Esophagus muscularis mucosa (tissue), 4 donors: ENCODE data around the gene RAB37. TPM values are rescaled to one million over a fixed set of nuclear protein-coding genes. Genes with fewer than 3 reads are reported as not detected.

Source experiments
- DNase-seq: peaks from one replicate; pipeline ENCODE4 v3.0.0-alpha.2; 2017; ENCODE audit errors: extremely low spot score
- H3K27ac ChIP-seq, 4 donors: fragments of 200-600 bp; sonication (generic); replicated peaks in 1 of 4; 1 replicate in 3 of 4; 2 replicates in 1 of 4; pipeline ENCODE4 v1.5.1; 2016 to 2019; ENCODE audit warnings: mild to moderate bottlenecking in 1 of 4
- H3K27me3 ChIP-seq, 4 donors: fragments of 200-600 bp; sonication (generic); one replicate each; pipeline versions ENCODE4 v1.5.1 to v1.6.0; 2016 to 2019
- H3K36me3 ChIP-seq, 4 donors: fragments of 200-600 bp; sonication (generic); one replicate each; pipeline ENCODE4 v1.5.1; 2016 to 2019
- H3K4me1 ChIP-seq, 4 donors: fragments of 200-600 bp; sonication (generic); one replicate each; pipeline ENCODE4 v1.5.1; 2016 to 2019
- H3K4me3 ChIP-seq, 4 donors: fragments of 200-600 bp; sonication (generic); 1 replicate in 2 of 4; 2 replicates in 2 of 4; pipeline ENCODE4 v1.5.1; 2016 to 2019; ENCODE audit warnings: mild to moderate bottlenecking in 4 of 4, moderate library complexity in 1 of 4
- H3K9me3 ChIP-seq, 4 donors: fragments of 200-600 bp; sonication (generic); 1 replicate in 3 of 4; 2 replicates in 1 of 4; pipeline ENCODE4 v1.5.1; 2016 to 2019
- EP300 ChIP-seq: sonication (generic); formaldehyde crosslinking; IDR thresholded peaks from one replicate; pipeline ENCODE4 v1.6.1; 2017; ENCODE audit warnings: antibody characterized with exemption
- POLR2A ChIP-seq: fragments of 450-650 bp; IDR thresholded peaks from one replicate; pipeline ENCODE4 v1.6.1; 2017; ENCODE audit warnings: antibody characterized with exemption, moderate library complexity, mild to moderate bottlenecking, low read depth
- POLR2AphosphoS5 ChIP-seq, 2 donors: sonication (generic); formaldehyde crosslinking; IDR thresholded peaks; one replicate each; pipeline ENCODE4 v1.6.1; 2017; ENCODE audit warnings: antibody characterized with exemption in 2 of 2
- WGBS: methylation state at CpG from one replicate; pipeline ENCODE4 v1.1.5; 2018; 5-methylcytosine and 5-hydroxymethylcytosine counted together
- intact Hi-C: fragments of 100-400 bp; cut with DNase I; formaldehyde crosslinking; loops from one replicate; pipeline ENCODE4 v1.15.1; 2023
- total RNA-seq, 4 donors: library from RNA; depleted of rRNA; stranded (reverse); fragments of >200 nt; gene quantifications; one replicate each; pipeline versions ENCODE4 v1.1.0 to v1.2.1, GENCODE V29; 2016
- TF ChIP-seq, protein P1 (sequence below), 3 experiments: fragments of 200-600 bp in 2 of 3; fragments of 450-650 bp in 1 of 3; sonication (generic) in 2 of 3; IDR thresholded peaks; one replicate each; pipeline ENCODE4 v1.5.1; 2017 to 2019; ENCODE audit warnings: antibody characterized with exemption in 3 of 3, mild to moderate bottlenecking in 2 of 3, moderate library complexity in 1 of 3

The RAB37 gene, protein sequence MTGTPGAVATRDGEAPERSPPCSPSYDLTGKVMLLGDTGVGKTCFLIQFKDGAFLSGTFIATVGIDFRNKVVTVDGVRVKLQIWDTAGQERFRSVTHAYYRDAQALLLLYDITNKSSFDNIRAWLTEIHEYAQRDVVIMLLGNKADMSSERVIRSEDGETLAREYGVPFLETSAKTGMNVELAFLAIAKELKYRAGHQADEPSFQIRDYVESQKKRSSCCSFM
- 1 to 10 TPM; 1.4 to 3.3 (median 2.5) TPM for total RNA-seq

DNA sequence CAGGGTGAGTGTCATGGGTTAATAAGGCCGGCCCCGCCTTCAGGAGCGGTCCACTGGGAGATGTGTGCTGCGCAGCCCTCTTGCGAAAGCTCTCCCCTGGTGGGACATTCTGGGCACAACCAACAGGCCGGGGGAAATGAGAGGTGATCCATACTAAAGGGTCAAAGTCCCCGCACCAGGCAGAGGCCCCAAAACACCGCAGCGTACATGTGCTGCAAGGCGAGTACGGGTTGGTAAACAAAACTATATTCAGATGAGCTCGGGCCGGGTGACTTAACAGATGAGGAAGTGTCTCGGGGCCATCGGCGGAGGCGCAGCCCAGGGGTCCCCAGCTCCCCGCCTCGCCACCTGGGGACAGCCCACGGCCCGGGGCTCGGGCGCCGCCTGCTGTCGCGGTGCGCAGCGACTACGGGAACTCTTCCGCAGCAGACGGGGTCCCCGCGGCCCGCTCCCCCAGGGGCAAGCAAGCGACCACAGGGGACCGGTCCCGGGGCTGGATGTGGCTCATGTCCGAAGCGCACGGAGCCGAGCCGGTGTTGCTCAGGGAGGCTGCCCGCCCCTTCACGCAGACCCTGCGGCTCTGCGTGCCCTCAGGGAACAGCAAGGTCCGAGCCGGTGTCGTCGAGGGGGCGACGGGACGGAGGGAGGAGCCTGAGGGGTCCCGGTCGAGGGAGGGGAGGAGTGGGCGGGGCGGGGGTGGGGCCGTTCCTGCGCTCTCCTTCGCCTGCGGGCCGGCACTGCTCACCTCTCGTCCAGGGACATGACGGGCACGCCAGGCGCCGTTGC lies at the start of gene RAB37:
RAB37 (plus strand) TSS at position 744 of the 786 bp plus-strand sequence; CDS start at position 761, 17 bp downstream.
- TF ChIP-seq POLR2A (no peak), POLR2AphosphoS5 (IDR thresholded peaks at IDR 0.05) (no peak)
- TF ChIP-seq, protein P1, sequence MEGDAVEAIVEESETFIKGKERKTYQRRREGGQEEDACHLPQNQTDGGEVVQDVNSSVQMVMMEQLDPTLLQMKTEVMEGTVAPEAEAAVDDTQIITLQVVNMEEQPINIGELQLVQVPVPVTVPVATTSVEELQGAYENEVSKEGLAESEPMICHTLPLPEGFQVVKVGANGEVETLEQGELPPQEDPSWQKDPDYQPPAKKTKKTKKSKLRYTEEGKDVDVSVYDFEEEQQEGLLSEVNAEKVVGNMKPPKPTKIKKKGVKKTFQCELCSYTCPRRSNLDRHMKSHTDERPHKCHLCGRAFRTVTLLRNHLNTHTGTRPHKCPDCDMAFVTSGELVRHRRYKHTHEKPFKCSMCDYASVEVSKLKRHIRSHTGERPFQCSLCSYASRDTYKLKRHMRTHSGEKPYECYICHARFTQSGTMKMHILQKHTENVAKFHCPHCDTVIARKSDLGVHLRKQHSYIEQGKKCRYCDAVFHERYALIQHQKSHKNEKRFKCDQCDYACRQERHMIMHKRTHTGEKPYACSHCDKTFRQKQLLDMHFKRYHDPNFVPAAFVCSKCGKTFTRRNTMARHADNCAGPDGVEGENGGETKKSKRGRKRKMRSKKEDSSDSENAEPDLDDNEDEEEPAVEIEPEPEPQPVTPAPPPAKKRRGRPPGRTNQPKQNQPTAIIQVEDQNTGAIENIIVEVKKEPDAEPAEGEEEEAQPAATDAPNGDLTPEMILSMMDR (IDR thresholded peaks at IDR 0.05) = peak in 2 of 3 experiments; percentile 19 to 31
- 4% methylated on average over 23 of the region's 67 CpGs for WGBS
- H3K27me3 ChIP-seq = peaks cover 0 to 88% (median 29%) of the 10 kb centered on the region in 4 donors
- H3K36me3 ChIP-seq = no peaks in the 10 kb centered on the region
- no peaks in the 10 kb centered on the region for H3K9me3 ChIP-seq
- intact Hi-C loops = no loop called here
- H3K4me1 ChIP-seq = peaks cover 15 to 29% (median 27%) of the 10 kb centered on the region in 4 donors
- peak within 1 kb of the TSS in 3 of 4 donors; percentile 16 to 21 (median 17) for H3K27ac ChIP-seq
- no peak for DNase-seq
- peak within 1 kb of the TSS; percentile 33 to 52 (median 40) for H3K4me3 ChIP-seq

DNA sequence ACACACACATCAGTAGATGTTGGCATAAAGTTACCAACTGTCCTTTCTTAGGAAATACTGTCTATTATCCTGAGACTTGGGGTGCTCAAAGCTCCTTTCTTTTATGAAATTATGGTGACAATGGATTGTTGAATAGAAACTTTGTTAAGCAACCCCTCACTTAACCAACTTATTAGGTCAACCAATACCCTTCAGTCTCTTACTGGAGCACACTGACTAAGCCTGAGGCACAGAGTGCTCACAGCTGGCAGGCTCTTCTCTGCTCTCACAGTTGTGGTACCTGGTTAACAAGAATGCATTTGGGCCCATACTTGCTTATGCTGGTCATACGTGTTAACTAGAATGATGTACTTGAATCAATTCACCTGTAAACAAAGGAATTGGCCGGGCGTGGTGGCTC lies 49.2 kb upstream of the RAB37 start:
- no peaks in the 10 kb centered on the region for H3K36me3 ChIP-seq
- peaks cover 0 to 20% (median 0%) of the 10 kb centered on the region in 4 donors for H3K27me3 ChIP-seq
- H3K27ac ChIP-seq = no peak overlapping the region
- H3K9me3 ChIP-seq = no peaks in the 10 kb centered on the region
- TF ChIP-seq, protein P1 (IDR thresholded peaks at IDR 0.05) = no peak
- TF ChIP-seq POLR2A (no peak), POLR2AphosphoS5 (IDR thresholded peaks at IDR 0.05) (no peak)
- no peak for DNase-seq
- no peaks in the 10 kb centered on the region for H3K4me1 ChIP-seq
- intact Hi-C loops = no loop called here
- WGBS = 96% methylated on average over 3 of the region's 3 CpGs
- H3K4me3 ChIP-seq = no peak overlapping the region

DNA sequence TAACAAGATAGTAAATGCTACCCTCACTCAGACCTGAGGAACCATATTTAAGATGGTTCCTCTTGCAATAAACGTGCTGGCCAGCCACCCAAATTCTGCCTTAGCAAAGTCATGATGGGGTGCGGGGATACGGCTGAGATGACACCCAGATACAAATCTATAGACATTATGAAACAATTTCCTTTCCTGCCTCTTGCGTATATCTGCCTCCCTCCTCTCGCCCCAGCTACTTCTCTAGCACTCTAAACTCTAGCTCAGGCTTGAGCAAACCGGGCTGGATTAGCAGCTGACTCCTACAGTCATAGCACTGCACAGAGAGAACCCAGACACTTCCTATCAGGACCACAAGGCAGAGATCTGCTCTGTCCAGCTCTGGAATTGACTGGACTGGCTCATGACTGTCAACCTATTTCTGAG lies 46.6 kb upstream of the RAB37 start:
- DNase-seq = no peak
- intact Hi-C loops = no loop called here
- 67% methylated on average over 6 of the region's 6 CpGs for WGBS
- TF ChIP-seq POLR2AphosphoS5 (IDR thresholded peaks at IDR 0.05) = no peak
- no peak for TF ChIP-seq EP300
- TF ChIP-seq, protein P1 (IDR thresholded peaks at IDR 0.05) = no peak
- no peak for TF ChIP-seq POLR2A
- Histone ChIP-seq H3K27me3 (peaks cover 0 to 16% (median 0%) of the 10 kb centered on the region in 4 donors), H3K4me3 (no peak overlapping the region), H3K36me3 (no peaks in the 10 kb centered on the region), H3K9me3 (peaks cover 0 to 3% (median 1%) of the 10 kb centered on the region in 4 donors), H3K4me1 (no peaks in the 10 kb centered on the region), H3K27ac (no peak overlapping the region)

DNA sequence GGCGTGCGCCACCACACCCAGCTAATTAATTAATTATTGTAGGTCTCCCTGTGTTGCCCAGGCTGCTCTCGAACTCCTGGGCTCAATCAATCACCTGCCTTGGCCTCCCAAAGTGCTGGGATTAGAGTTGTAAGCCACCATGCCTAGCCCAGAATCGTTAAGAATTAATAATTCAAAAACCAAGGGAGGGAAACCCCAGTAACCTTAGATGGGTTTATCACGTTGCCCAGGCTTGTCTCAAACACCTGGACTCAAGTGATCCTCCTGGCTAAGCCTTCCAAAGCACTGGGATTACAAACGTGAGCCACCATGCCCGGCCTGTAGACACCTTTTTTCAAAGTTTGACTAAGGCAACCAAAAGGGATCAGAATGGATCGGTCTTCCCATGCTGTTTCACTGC lies 45.9 kb upstream of the RAB37 start:
- Histone ChIP-seq H3K27me3 (peaks cover 0 to 18% (median 0%) of the 10 kb centered on the region in 4 donors), H3K4me3 (no peak overlapping the region), H3K4me1 (no peaks in the 10 kb centered on the region), H3K9me3 (peaks cover 0 to 3% (median 1%) of the 10 kb centered on the region in 4 donors), H3K36me3 (no peaks in the 10 kb centered on the region), H3K27ac (no peak overlapping the region)
- no peak for TF ChIP-seq POLR2AphosphoS5 (IDR thresholded peaks at IDR 0.05)
- TF ChIP-seq POLR2A = no peak
- TF ChIP-seq EP300 = no peak
- TF ChIP-seq, protein P1 (IDR thresholded peaks at IDR 0.05) = no peak
- intact Hi-C loops = no loop called here
- no peak for DNase-seq
- 69% methylated on average over 8 of the region's 8 CpGs for WGBS
